CD14-positive monocyte (primary cell): Measurements from ENCODE around the gene SNX8. TPM values are rescaled to one million over a fixed set of nuclear protein-coding genes. Genes with fewer than 3 reads are reported as not detected.

Experiments used
- DNase-seq, 3 donors: peaks; one replicate each; pipeline ENCODE4 v3.0.0-alpha.2; 2011 to 2022
- H2AFZ ChIP-seq: 2 replicates; pipeline ENCODE4 v1.6.0; 2012; ENCODE audit warnings: mild to moderate bottlenecking, low read depth, low read length, inconsistent platforms; ENCODE audit not compliant: insufficient read depth, poor library complexity, severe bottlenecking
- H3K27ac ChIP-seq, 2 donors: 1 replicate in 1 of 2; 2 replicates in 1 of 2; pipeline ENCODE4 v1.5.1; 2012 to 2013; ENCODE audit warnings: low read length in 2 of 2, control low read depth in 1 of 2, inconsistent platforms in 1 of 2, low read depth in 1 of 2, mild to moderate bottlenecking in 1 of 2
- H3K27me3 ChIP-seq, 2 donors: one replicate each; pipeline versions ENCODE4 v1.6.0 to v1.6.1; 2011 to 2013; ENCODE audit warnings: low read length in 2 of 2; ENCODE audit not compliant: control insufficient read depth in 2 of 2, insufficient read depth in 2 of 2
- H3K36me3 ChIP-seq, 2 donors: replicated peaks in 1 of 2; 1 replicate in 1 of 2; 2 replicates in 1 of 2; pipeline versions ENCODE4 v1.5.1 to v1.6.1; 2012 to 2013; ENCODE audit warnings: low read length in 2 of 2, control low read depth in 1 of 2, inconsistent platforms in 1 of 2, mild to moderate bottlenecking in 1 of 2; ENCODE audit not compliant: insufficient read depth in 2 of 2, control insufficient read depth in 1 of 2
- H3K4me1 ChIP-seq, 2 donors: 1 replicate in 1 of 2; 2 replicates in 1 of 2; pipeline versions ENCODE4 v1.5.1 to v1.6.1; 2012 to 2013; ENCODE audit warnings: low read length in 2 of 2, control low read depth in 1 of 2, inconsistent platforms in 1 of 2, mild to moderate bottlenecking in 1 of 2, moderate library complexity in 1 of 2; ENCODE audit not compliant: insufficient read depth in 2 of 2, control insufficient read depth in 1 of 2
- H3K4me2 ChIP-seq: replicated peaks from 2 replicates; pipeline ENCODE3; 2012; ENCODE audit warnings: low read length, moderate library complexity, mild to moderate bottlenecking; ENCODE audit not compliant: poor library complexity, severe bottlenecking; ENCODE audit errors: extremely low read depth
- H3K4me3 ChIP-seq, 3 experiments: fragments of 200-600 bp in 1 of 3; sonication (generic) in 1 of 3; replicated peaks in 1 of 3; 1 replicate in 2 of 3; 2 replicates in 1 of 3; pipeline ENCODE4 v1.5.1; 2011 to 2013; ENCODE audit warnings: low read length in 3 of 3, mild to moderate bottlenecking in 3 of 3, control low read depth in 2 of 3, low read depth in 2 of 3, inconsistent platforms in 1 of 3, moderate library complexity in 1 of 3
- H3K79me2 ChIP-seq: 2 replicates; pipeline ENCODE4 v1.6.0; 2012; ENCODE audit warnings: mild to moderate bottlenecking, control low read depth, inconsistent platforms, low read length, moderate library complexity; ENCODE audit not compliant: insufficient read depth
- H3K9ac ChIP-seq: 2 replicates; pipeline ENCODE4 v1.6.0; 2017; ENCODE audit warnings: low read length, mild to moderate bottlenecking; ENCODE audit not compliant: insufficient read depth, poor library complexity, severe bottlenecking
- H3K9me3 ChIP-seq, 2 donors: replicated peaks in 1 of 2; 1 replicate in 1 of 2; 2 replicates in 1 of 2; pipeline versions ENCODE4 v1.5.1 to v1.6.1; 2012 to 2013; ENCODE audit warnings: low read length in 2 of 2, control low read depth in 1 of 2; ENCODE audit not compliant: control insufficient read depth in 1 of 2, insufficient read depth in 1 of 2
- H4K20me1 ChIP-seq: 2 replicates; pipeline ENCODE4 v1.6.0; 2012; ENCODE audit warnings: mild to moderate bottlenecking, low read length, control low read depth, moderate library complexity; ENCODE audit not compliant: insufficient read depth
- H3K27ac Mint-ChIP-seq, 7 donors: one replicate each; pipeline ENCODE4 v1.8.0; 2020; ENCODE audit warnings: mild to moderate bottlenecking in 7 of 7, mixed read lengths in 7 of 7, moderate library complexity in 6 of 7, inconsistent platforms in 2 of 7
- H3K27me3 Mint-ChIP-seq, 3 donors: one replicate each; pipeline ENCODE4 v1.8.0; 2021 to 2022; ENCODE audit warnings: low read depth in 3 of 3, mild to moderate bottlenecking in 3 of 3, mixed read lengths in 3 of 3, moderate library complexity in 3 of 3, inconsistent platforms in 1 of 3
- H3K36me3 Mint-ChIP-seq, 2 donors: one replicate each; pipeline ENCODE4 v1.8.0; 2020; ENCODE audit warnings: mixed read lengths in 2 of 2, inconsistent platforms in 1 of 2, mild to moderate bottlenecking in 1 of 2
- H3K4me1 Mint-ChIP-seq: one replicate; pipeline ENCODE4 v1.8.0; 2020; ENCODE audit warnings: mild to moderate bottlenecking, mixed read lengths
- H3K4me3 Mint-ChIP-seq, 2 donors: one replicate each; pipeline ENCODE4 v1.8.0; 2020; ENCODE audit warnings: mild to moderate bottlenecking in 2 of 2, mixed read lengths in 2 of 2, moderate library complexity in 1 of 2
- H3K9me3 Mint-ChIP-seq, 7 donors: one replicate each; pipeline ENCODE4 v1.8.0; 2020 to 2022; ENCODE audit warnings: mixed read lengths in 7 of 7, mild to moderate bottlenecking in 6 of 7, moderate library complexity in 6 of 7, inconsistent platforms in 2 of 7
- WGBS: methylation state at CpG from one replicate; pipeline ENCODE4 v1.1.5; 2013; ENCODE audit warnings: missing lambda C conversion rate; ENCODE audit not compliant: insufficient coverage; 5-methylcytosine and 5-hydroxymethylcytosine counted together
- intact Hi-C, 2 donors: fragments of 100-400 bp; cut with micrococcal nuclease; formaldehyde crosslinking; loops; one replicate each; pipeline versions ENCODE4 v1.15.0 to v1.15.1; 2023
- polyA plus RNA-seq, 3 donors: library from polyadenylated mRNA; depleted of rRNA in 1 of 3; unstranded in 2 of 3; stranded (reverse) in 1 of 3; fragments of 300-500 nt in 2 of 3; fragments of >200 nt in 1 of 3; fragmentation: Illumina TruSeq in 2 of 3; gene quantifications; 1 replicate in 2 of 3; 2 replicates in 1 of 3; pipeline ENCODE4 v1.2.3, GENCODE V29; 2012 to 2021
- TF ChIP-seq, protein P1 (sequence below): fragments of 200-600 bp; IDR thresholded peaks from one replicate; pipeline ENCODE4 v1.8.0; 2022; ENCODE audit warnings: antibody characterized with exemption, mild to moderate bottlenecking

Gene SNX8
- polyA plus RNA-seq, 3 donors: 15.4 to 43.7 (median 41.9) TPM

DNA sequence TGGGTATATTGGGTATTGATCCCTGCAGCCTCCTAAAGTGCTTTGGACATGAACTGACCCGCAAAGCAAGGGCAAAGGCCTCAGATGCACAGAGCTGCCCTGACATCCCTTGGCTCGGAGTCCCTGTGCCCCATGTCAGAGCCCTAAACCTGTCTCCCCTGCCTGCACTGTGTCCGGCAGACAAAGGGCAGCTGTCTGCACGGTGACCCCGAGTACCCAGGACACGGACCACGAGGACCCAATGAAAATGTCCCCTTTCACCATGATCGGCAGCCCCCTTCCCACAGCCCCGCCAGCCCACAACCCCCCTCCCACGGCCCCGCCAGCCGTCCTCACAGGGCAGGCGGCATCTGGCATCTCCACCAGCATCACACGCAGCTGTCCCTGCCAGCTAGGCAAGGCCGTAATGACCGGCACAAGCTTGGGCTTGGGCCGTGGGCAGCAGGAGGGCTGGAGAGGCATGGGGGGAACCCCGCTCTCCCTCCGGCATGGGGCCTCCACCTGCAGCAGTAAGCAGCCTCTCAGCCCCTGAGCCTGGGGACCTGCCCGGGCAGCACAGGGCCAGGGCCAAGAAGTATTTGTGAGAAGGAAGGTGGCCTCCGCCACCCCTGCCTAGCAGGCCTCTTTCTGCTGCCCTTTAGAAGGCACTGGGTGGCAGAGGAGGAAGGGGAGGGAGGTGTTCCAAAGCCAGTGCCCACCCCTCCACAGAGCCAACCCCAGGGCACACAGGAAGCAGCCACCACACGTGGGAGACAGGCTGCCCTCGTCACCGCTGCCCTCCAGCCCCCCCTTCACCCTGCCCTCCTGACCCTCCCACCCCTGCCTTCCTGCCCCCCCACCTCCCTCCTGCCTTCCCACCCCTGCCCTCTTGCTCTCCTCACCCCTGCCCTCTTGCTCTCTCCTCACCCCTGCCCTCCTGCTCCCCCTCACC is 62.1 kb downstream of the SNX8 start:
- Mint-ChIP-seq H3K27me3 (peaks cover 0 to 2% (median 0%) of the 10 kb centered on the region in 3 donors), H3K36me3 (peaks cover 39 to 43% of the 10 kb centered on the region in 2 donors), H3K4me3 (no peak overlapping the region), H3K27ac (peak overlapping the region in 1 of 7 donors; percentile 35), H3K9me3 (no peaks in the 10 kb centered on the region), H3K4me1 (peaks cover 25% of the 10 kb centered on the region)
- H3K79me2 ChIP-seq: no peaks in the 10 kb centered on the region
- H3K9ac ChIP-seq: no peak overlapping the region
- no peak overlapping the region for H3K4me3 ChIP-seq
- DNase-seq: no peak
- TF ChIP-seq, protein P1, sequence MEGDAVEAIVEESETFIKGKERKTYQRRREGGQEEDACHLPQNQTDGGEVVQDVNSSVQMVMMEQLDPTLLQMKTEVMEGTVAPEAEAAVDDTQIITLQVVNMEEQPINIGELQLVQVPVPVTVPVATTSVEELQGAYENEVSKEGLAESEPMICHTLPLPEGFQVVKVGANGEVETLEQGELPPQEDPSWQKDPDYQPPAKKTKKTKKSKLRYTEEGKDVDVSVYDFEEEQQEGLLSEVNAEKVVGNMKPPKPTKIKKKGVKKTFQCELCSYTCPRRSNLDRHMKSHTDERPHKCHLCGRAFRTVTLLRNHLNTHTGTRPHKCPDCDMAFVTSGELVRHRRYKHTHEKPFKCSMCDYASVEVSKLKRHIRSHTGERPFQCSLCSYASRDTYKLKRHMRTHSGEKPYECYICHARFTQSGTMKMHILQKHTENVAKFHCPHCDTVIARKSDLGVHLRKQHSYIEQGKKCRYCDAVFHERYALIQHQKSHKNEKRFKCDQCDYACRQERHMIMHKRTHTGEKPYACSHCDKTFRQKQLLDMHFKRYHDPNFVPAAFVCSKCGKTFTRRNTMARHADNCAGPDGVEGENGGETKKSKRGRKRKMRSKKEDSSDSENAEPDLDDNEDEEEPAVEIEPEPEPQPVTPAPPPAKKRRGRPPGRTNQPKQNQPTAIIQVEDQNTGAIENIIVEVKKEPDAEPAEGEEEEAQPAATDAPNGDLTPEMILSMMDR: no peak
- 66% methylated on average over 13 of the region's 24 CpGs for WGBS
- intact Hi-C loops: no loop called here
- H3K27me3 ChIP-seq: no peaks in the 10 kb centered on the region
- no peak overlapping the region for H3K4me2 ChIP-seq
- H2AFZ ChIP-seq: no peak overlapping the region
- no peak overlapping the region for H3K27ac ChIP-seq
- H3K4me1 ChIP-seq: peaks cover 19 to 21% of the 10 kb centered on the region in 2 donors
- H3K36me3 ChIP-seq: peaks cover 30 to 40% of the 10 kb centered on the region in 2 donors
- H3K9me3 ChIP-seq: no peaks in the 10 kb centered on the region
- H4K20me1 ChIP-seq: no peaks in the 10 kb centered on the region

DNA sequence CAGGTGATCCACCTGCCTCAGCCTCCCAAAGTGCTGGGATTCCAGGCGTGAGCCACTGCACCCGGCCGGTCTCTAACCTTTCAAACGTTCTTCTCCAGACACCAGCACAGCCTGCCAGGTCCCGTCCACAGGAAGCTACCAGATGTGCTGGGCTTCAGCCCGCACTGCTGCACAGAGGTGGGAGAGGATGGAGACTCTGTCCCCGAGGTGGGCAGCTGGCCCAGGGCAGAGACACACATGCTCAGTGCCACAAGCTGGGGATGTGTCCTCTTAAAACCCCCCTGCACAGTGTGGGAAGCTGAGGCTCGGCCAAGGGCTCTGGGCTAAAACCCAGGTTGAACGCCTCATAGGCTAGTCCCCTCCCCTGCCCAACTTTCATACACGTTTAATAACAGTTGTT is 62.9 kb downstream of the SNX8 start:
- H3K9me3 Mint-ChIP-seq: no peaks in the 10 kb centered on the region
- no peaks in the 10 kb centered on the region for H3K79me2 ChIP-seq
- H3K9me3 ChIP-seq: no peaks in the 10 kb centered on the region
- H3K36me3 Mint-ChIP-seq: peaks cover 35 to 37% of the 10 kb centered on the region in 2 donors
- H3K4me2 ChIP-seq: no peak overlapping the region
- TF ChIP-seq, protein P1: no peak
- peak overlapping the region in 1 of 7 donors; percentile 83 for H3K27ac Mint-ChIP-seq
- peaks cover 26 to 28% of the 10 kb centered on the region in 2 donors for H3K4me1 ChIP-seq
- no peak overlapping the region for H3K4me3 Mint-ChIP-seq
- H3K27me3 Mint-ChIP-seq: no peaks in the 10 kb centered on the region
- no peak overlapping the region for H3K9ac ChIP-seq
- WGBS: 100% methylated on average over 1 of the region's 10 CpGs
- no peaks in the 10 kb centered on the region for H3K27me3 ChIP-seq
- no peak for DNase-seq
- peaks cover 23 to 33% of the 10 kb centered on the region in 2 donors for H3K36me3 ChIP-seq
- H3K4me3 ChIP-seq: no peak overlapping the region
- intact Hi-C loops: no loop called here
- no peak overlapping the region for H2AFZ ChIP-seq
- H3K27ac ChIP-seq: no peak overlapping the region
- H4K20me1 ChIP-seq: no peaks in the 10 kb centered on the region
- peaks cover 31% of the 10 kb centered on the region for H3K4me1 Mint-ChIP-seq
